Ishikawa (cell line): ENCODE measurements around the gene CLMN.

Experiments used
- CEBPB ChIP-seq: IDR thresholded peaks from 2 replicates; pipeline ENCODE4 v1.6.1; 2012
- CREB1 ChIP-seq: IDR thresholded peaks from 2 replicates; pipeline ENCODE4 v1.6.1; 2012; ENCODE audit warnings: low read depth
- EP300 ChIP-seq: IDR thresholded peaks from 2 replicates; pipeline ENCODE4 v1.6.1; 2012; ENCODE audit warnings: borderline replicate concordance
- FOXM1 ChIP-seq: IDR thresholded peaks from 2 replicates; pipeline ENCODE4 v1.6.1; 2012; ENCODE audit warnings: low read depth, borderline replicate concordance
- MAX ChIP-seq: IDR thresholded peaks from 2 replicates; pipeline ENCODE4 v1.6.1; 2012
- NFIC ChIP-seq: IDR thresholded peaks from 2 replicates; pipeline ENCODE4 v1.6.1; 2012
- RAD21 ChIP-seq: IDR thresholded peaks from 2 replicates; pipeline ENCODE4 v1.6.1; 2012; ENCODE audit warnings: low read depth
- REST ChIP-seq: IDR thresholded peaks from 2 replicates; pipeline ENCODE4 v1.6.1; 2012; ENCODE audit warnings: low read depth, mild to moderate bottlenecking
- TAF1 ChIP-seq: IDR thresholded peaks from 2 replicates; pipeline ENCODE4 v1.6.1; 2012; ENCODE audit warnings: low read depth, mild to moderate bottlenecking
- TCF12 ChIP-seq: IDR thresholded peaks from 2 replicates; pipeline ENCODE4 v1.6.1; 2012; ENCODE audit warnings: low read depth
- TEAD4 ChIP-seq: IDR thresholded peaks from 2 replicates; pipeline ENCODE4 v1.6.1; 2012
- YY1 ChIP-seq: IDR thresholded peaks from 2 replicates; pipeline ENCODE4 v1.6.1; 2012; ENCODE audit warnings: low read depth
- ZBTB7A ChIP-seq: IDR thresholded peaks from 2 replicates; pipeline ENCODE4 v1.6.1; 2012; ENCODE audit warnings: low read depth

GRCh38 chr14:95286645-95287044 lies 33.1 kb downstream of the CLMN start:
- TF ChIP-seq FOXM1 (no peak), EP300 (no peak), REST (no peak), TAF1 (no peak), NFIC (no peak), CEBPB (no peak), MAX (no peak), TCF12 (no peak), RAD21 (no peak), TEAD4 (no peak), CREB1 (no peak), YY1 (no peak), ZBTB7A (no peak)
